Caco-2 (cell line): ENCODE data around the gene ASTN2. TPM values are rescaled to one million over a fixed set of nuclear protein-coding genes. Genes with fewer than 3 reads are reported as not detected.

Source experiments
- BruUV-seq: library from RNA; stranded (reverse); fragments of 400-500 nt; replicated peaks from 2 replicates; lab custom pipeline; 2021; lab: Mats Ljungman, UMichigan
- CTCF ChIA-PET: fragments of 300-600 bp; sonication (Branson Sonifier 250); formaldehyde crosslinking; loops from one replicate; lab custom pipeline; 2022; ENCODE audit warnings: antibody characterized with exemption; lab: Charles Lee
- POLR2A ChIA-PET: fragments of 300-600 bp; sonication (Branson Sonifier 250); formaldehyde crosslinking; loops from one replicate; lab custom pipeline; 2022; ENCODE audit warnings: antibody characterized with exemption; lab: Charles Lee
- DNase-seq, 2 experiments: peaks; one replicate each; pipeline versions ENCODE4 v3.0.0 to v3.0.0-alpha.2; 2020 to 2022
- H3K27me3 ChIP-seq: replicated peaks from 2 replicates; pipeline ENCODE4 v1.6.0; 2011; ENCODE audit warnings: low read length; ENCODE audit not compliant: control insufficient read depth, insufficient read depth
- H3K36me3 ChIP-seq: 2 replicates; pipeline ENCODE4 v1.5.1; 2011; ENCODE audit warnings: low read length; ENCODE audit not compliant: control insufficient read depth, insufficient read depth
- H3K4me1 ChIP-seq: fragments of 250-450 bp; sonication (Bioruptor Pico); 2 replicates; pipeline ENCODE4 v1.5.1; 2020; ENCODE audit warnings: mild to moderate bottlenecking
- H3K4me3 ChIP-seq: 2 replicates; pipeline ENCODE4 v1.5.1; 2011; ENCODE audit warnings: low read depth, mild to moderate bottlenecking, control low read depth, low read length
- H3K9me3 ChIP-seq: fragments of 250-450 bp; sonication (Bioruptor Pico); 2 replicates; pipeline ENCODE4 v1.5.1; 2020; ENCODE audit warnings: mild to moderate bottlenecking, moderate library complexity
- H3K27ac Mint-ChIP-seq: one replicate; pipeline ENCODE4 v1.8.0; 2022; ENCODE audit warnings: mixed read lengths; ENCODE audit not compliant: unreplicated experiment
- H3K27me3 Mint-ChIP-seq: one replicate; pipeline ENCODE4 v1.8.0; 2022; ENCODE audit warnings: mixed read lengths; ENCODE audit not compliant: insufficient read depth, unreplicated experiment
- H3K36me3 Mint-ChIP-seq: one replicate; pipeline ENCODE4 v1.8.0; 2022; ENCODE audit warnings: mild to moderate bottlenecking, mixed read lengths; ENCODE audit not compliant: insufficient read depth, unreplicated experiment
- H3K4me1 Mint-ChIP-seq: one replicate; pipeline ENCODE4 v1.8.0; 2022; ENCODE audit warnings: low read depth, mixed read lengths; ENCODE audit not compliant: unreplicated experiment
- H3K4me3 Mint-ChIP-seq: one replicate; pipeline ENCODE4 v1.8.0; 2022; ENCODE audit warnings: mild to moderate bottlenecking, moderate library complexity, mixed read lengths; ENCODE audit not compliant: unreplicated experiment
- H3K9me3 Mint-ChIP-seq: one replicate; pipeline ENCODE4 v1.8.0; 2022; ENCODE audit warnings: mixed read lengths; ENCODE audit not compliant: unreplicated experiment
- CTCF ChIP-seq, 2 experiments: fragments of 200-600 bp in 1 of 2; IDR thresholded peaks; 1 replicate in 1 of 2; 2 replicates in 1 of 2; pipeline versions ENCODE4 v1.5.1 to v1.8.0; 2011 to 2022; ENCODE audit warnings: antibody characterized with exemption in 1 of 2, control low read depth in 1 of 2, inconsistent platforms in 1 of 2, low read depth in 1 of 2, low read length in 1 of 2, mild to moderate bottlenecking in 1 of 2, moderate library complexity in 1 of 2; ENCODE audit not compliant: insufficient read depth in 1 of 2, severe bottlenecking in 1 of 2, unreplicated experiment in 1 of 2
- intact Hi-C: fragments of 100-400 bp; cut with micrococcal nuclease; formaldehyde crosslinking; loops from one replicate; pipeline ENCODE4 v1.10.0; 2022; ENCODE audit not compliant: unreplicated experiment
- total RNA-seq: library from RNA; stranded (reverse); gene quantifications from 2 replicates; pipeline ENCODE4 v1.2.3, GENCODE V29; 2022

Gene ASTN2
- total RNA-seq, 1 experiment from 2014 or later = 12.7 TPM

GRCh38 chr9:117035546-117035945 lies 379.3 kb downstream of the ASTN2 start:
- H3K4me1 ChIP-seq = no peaks in the 10 kb centered on the region
- intact Hi-C loops = loop anchor here (2.0 kb wide), 1 partner anchor 37 kb away; no protein-coding TSS in a partner anchor
- Mint-ChIP-seq H3K27ac (no peak overlapping the region), H3K4me3 (no peak overlapping the region), H3K36me3 (no peaks in the 10 kb centered on the region), H3K4me1 (no peaks in the 10 kb centered on the region), H3K9me3 (no peaks in the 10 kb centered on the region), H3K27me3 (peaks cover 3% of the 10 kb centered on the region)
- H3K4me3 ChIP-seq = no peak overlapping the region
- no peak for DNase-seq
- H3K27me3 ChIP-seq = no peaks in the 10 kb centered on the region
- POLR2A ChIA-PET = no interaction called here
- BruUV-seq = no TSS peak
- no peaks in the 10 kb centered on the region for H3K9me3 ChIP-seq
- no peak for TF ChIP-seq CTCF (IDR thresholded peaks at IDR 0.05; ENCODE audit: insufficient read depth in 1 of 2, low read depth in 1 of 2, low read length in 1 of 2, severe bottlenecking in 1 of 2, unreplicated experiment in 1 of 2)
- no peaks in the 10 kb centered on the region for H3K36me3 ChIP-seq
- CTCF ChIA-PET = no interaction called here

DNA sequence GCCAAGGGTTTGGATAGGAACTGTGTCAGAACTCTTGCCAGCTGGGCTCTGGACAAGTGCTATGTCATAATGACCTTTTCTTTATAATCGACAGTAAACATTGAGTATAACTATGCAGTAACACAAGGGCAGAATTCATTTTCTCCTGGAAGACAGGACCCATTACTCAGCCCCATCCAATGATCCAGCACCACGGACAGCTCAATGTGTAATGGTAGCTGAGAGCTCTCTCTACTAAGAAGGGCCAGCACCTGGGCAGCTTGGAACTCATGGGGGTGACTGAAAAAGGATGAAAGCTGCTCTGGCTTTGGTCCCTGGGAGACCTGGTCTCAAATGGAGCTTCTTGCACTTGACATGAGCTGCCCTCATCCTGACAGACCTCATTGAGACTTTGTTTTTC lies 380.0 kb downstream of the ASTN2 start:
- Histone ChIP-seq H3K4me3 (no peak overlapping the region), H3K27me3 (no peaks in the 10 kb centered on the region), H3K36me3 (no peaks in the 10 kb centered on the region), H3K4me1 (no peaks in the 10 kb centered on the region), H3K9me3 (no peaks in the 10 kb centered on the region)
- H3K27ac Mint-ChIP-seq = no peak overlapping the region
- H3K9me3 Mint-ChIP-seq = no peaks in the 10 kb centered on the region
- no TSS peak for BruUV-seq
- CTCF ChIA-PET = no interaction called here
- H3K27me3 Mint-ChIP-seq = peaks cover 3% of the 10 kb centered on the region
- TF ChIP-seq CTCF (IDR thresholded peaks at IDR 0.05; ENCODE audit: insufficient read depth in 1 of 2, low read depth in 1 of 2, low read length in 1 of 2, severe bottlenecking in 1 of 2, unreplicated experiment in 1 of 2) = no peak
- H3K4me1 Mint-ChIP-seq = no peaks in the 10 kb centered on the region
- no peaks in the 10 kb centered on the region for H3K36me3 Mint-ChIP-seq
- intact Hi-C loops = loop anchor here (2.0 kb wide), 1 partner anchor 36 kb away; no protein-coding TSS in a partner anchor
- POLR2A ChIA-PET = no interaction called here
- DNase-seq = peak; percentile 34 to 40
- H3K4me3 Mint-ChIP-seq = no peak overlapping the region

DNA sequence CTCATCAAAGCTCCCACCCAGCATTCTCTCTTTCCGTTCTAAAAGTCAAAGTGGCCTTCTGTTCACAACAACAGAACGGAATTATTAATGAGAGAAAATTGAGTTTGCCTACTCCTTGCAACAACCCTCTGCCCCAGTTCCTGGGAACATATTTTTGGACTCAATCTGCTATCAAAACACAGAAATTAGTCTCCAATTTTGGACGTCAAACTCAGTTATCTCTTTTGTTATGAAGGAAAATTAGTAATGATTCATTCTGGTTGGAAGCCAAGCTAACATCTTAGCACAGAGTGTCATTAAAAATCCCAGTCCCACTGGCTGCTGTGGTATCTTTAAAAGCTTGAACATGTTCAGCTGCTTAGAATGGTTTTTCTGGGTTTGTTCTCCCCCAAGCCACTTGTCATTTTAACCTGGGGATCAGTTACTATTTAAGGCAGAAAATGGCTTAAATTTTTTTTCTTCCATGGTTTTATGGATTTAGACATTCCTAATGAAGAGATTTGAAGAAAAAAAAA lies 384.5 kb downstream of the ASTN2 start:
- H3K4me3 Mint-ChIP-seq = no peak overlapping the region
- Histone ChIP-seq H3K9me3 (no peaks in the 10 kb centered on the region), H3K36me3 (no peaks in the 10 kb centered on the region), H3K4me3 (no peak overlapping the region), H3K4me1 (no peaks in the 10 kb centered on the region), H3K27me3 (no peaks in the 10 kb centered on the region)
- H3K9me3 Mint-ChIP-seq = no peaks in the 10 kb centered on the region
- H3K27me3 Mint-ChIP-seq = no peaks in the 10 kb centered on the region
- H3K36me3 Mint-ChIP-seq = no peaks in the 10 kb centered on the region
- TF ChIP-seq CTCF (IDR thresholded peaks at IDR 0.05; ENCODE audit: insufficient read depth in 1 of 2, low read depth in 1 of 2, low read length in 1 of 2, severe bottlenecking in 1 of 2, unreplicated experiment in 1 of 2) = no peak
- intact Hi-C loops = no loop called here
- POLR2A ChIA-PET = no interaction called here
- H3K4me1 Mint-ChIP-seq = no peaks in the 10 kb centered on the region
- CTCF ChIA-PET = no interaction called here
- BruUV-seq = no TSS peak
- DNase-seq = no peak
- H3K27ac Mint-ChIP-seq = no peak overlapping the region
